HepG2 (cell line): ENCODE results near the gene SBNO1. TPM values are rescaled to one million over a fixed set of nuclear protein-coding genes. Genes with fewer than 3 reads are reported as not detected.

Experiments
- ATAC-seq: fragments of 200-7000 bp; cut with Tn5 transposase; 3 replicates; pipeline ENCODE4 v1.9.1; 2020; ENCODE audit warnings: mild to moderate bottlenecking, moderate library complexity
- BruUV-seq: library from RNA; stranded (reverse); fragments of 400-500 nt; replicated peaks from 2 replicates; lab custom pipeline; 2021; lab: Mats Ljungman, UMichigan
- CTCF ChIA-PET: fragments of 300-600 bp; formaldehyde crosslinking; extraction: SDS; loops from one replicate; lab custom pipeline; 2021; ENCODE audit warnings: low total read pairs, inconsistent platforms, low intra/inter-chr PET ratio; lab: Yijun Ruan, JAX
- POLR2A ChIA-PET: fragments of 350-600 bp; sonication (Branson Sonifier 250); formaldehyde crosslinking; loops from one replicate; lab custom pipeline; 2020; ENCODE audit warnings: antibody characterized with exemption, inconsistent platforms; lab: Yijun Ruan, JAX
- DNase-seq: peaks from one replicate; pipeline ENCODE4 v3.0.0-alpha.2; 2015; ENCODE audit warnings: low spot score
- FAIRE-seq: peaks from 3 replicates; lab custom pipeline; 2011; peaks lifted over from hg19 to GRCh38; lab: Jason Lieb, UNC
- H2AFZ ChIP-seq: one replicate; pipeline ENCODE4 v1.6.1; 2011; ENCODE audit warnings: low read length, inconsistent platforms
- H3K27ac ChIP-seq: fragments of 300-600 bp; 3 replicates; pipeline ENCODE4 v1.8.0; 2011; ENCODE audit warnings: mixed run types, mild to moderate bottlenecking, mixed read lengths, low read length, inconsistent platforms; ENCODE audit not compliant: insufficient read depth; ENCODE audit errors: extremely low read length
- H3K27me3 ChIP-seq, 2 experiments: fragments of 200-600 bp in 1 of 2; 2 replicates in 1 of 2; 3 replicates in 1 of 2; pipeline versions ENCODE4 v1.6.0 to v1.8.0; 2011; ENCODE audit warnings: low read length in 2 of 2, mild to moderate bottlenecking in 2 of 2, moderate library complexity in 2 of 2, inconsistent platforms in 1 of 2; ENCODE audit not compliant: insufficient read depth in 2 of 2, control insufficient read depth in 1 of 2
- H3K36me3 ChIP-seq, 2 experiments: fragments of 200-600 bp in 1 of 2; replicated peaks in 1 of 2; 2 replicates in 1 of 2; 3 replicates in 1 of 2; pipeline versions ENCODE4 v1.5.1 to v1.8.0; 2011; ENCODE audit warnings: low read length in 2 of 2, inconsistent platforms in 1 of 2; ENCODE audit not compliant: insufficient read depth in 2 of 2, control insufficient read depth in 1 of 2
- H3K4me1 ChIP-seq: 2 replicates; pipeline ENCODE4 v1.5.1; 2012; ENCODE audit warnings: low read length, inconsistent platforms; ENCODE audit not compliant: insufficient read depth
- H3K4me2 ChIP-seq: 2 replicates; pipeline ENCODE4 v1.6.0; 2011; ENCODE audit warnings: low read depth, low read length, inconsistent platforms
- H3K4me3 ChIP-seq, 3 experiments: fragments of 200-600 bp in 1 of 3; sonication (generic), shearing (Covaris generic) in 1 of 3; replicated peaks in 1 of 3; 2 replicates each; pipeline ENCODE4 v1.5.1; 2011 to 2016; ENCODE audit warnings: low read length in 3 of 3, inconsistent platforms in 2 of 3, low read depth in 2 of 3, mild to moderate bottlenecking in 2 of 3, control low read depth in 1 of 3, mixed read lengths in 1 of 3; ENCODE audit not compliant: insufficient read depth in 1 of 3
- H3K79me2 ChIP-seq: one replicate; pipeline ENCODE4 v1.6.1; 2011; ENCODE audit warnings: low read length, inconsistent platforms; ENCODE audit not compliant: insufficient read depth
- H3K9ac ChIP-seq: 2 replicates; pipeline ENCODE4 v1.6.0; 2011; ENCODE audit warnings: mild to moderate bottlenecking, low read depth, low read length, inconsistent platforms; ENCODE audit not compliant: insufficient read depth
- H3K9me3 ChIP-seq: 2 replicates; pipeline ENCODE4 v1.5.1; 2012; ENCODE audit warnings: mild to moderate bottlenecking, low read length
- H4K20me1 ChIP-seq: 2 replicates; pipeline ENCODE4 v1.6.0; 2011; ENCODE audit warnings: inconsistent platforms, mild to moderate bottlenecking, low read length, moderate library complexity; ENCODE audit not compliant: insufficient read depth
- ATF3 ChIP-seq: sonication (generic); formaldehyde crosslinking; IDR thresholded peaks from 2 replicates; pipeline ENCODE4 v1.4.0; 2020; ENCODE audit warnings: missing genetic modification reagents
- BATF2 ChIP-seq: sonication (generic); formaldehyde crosslinking; IDR thresholded peaks from 2 replicates; pipeline ENCODE4 v1.8.0; 2022; ENCODE audit warnings: mild to moderate bottlenecking, missing genetic modification reagents, moderate library complexity
- BHLHE40 ChIP-seq: IDR thresholded peaks from 2 replicates; pipeline ENCODE4 v1.6.1; 2011; ENCODE audit warnings: low read length, improper control_type of control experiment
- CHD4 ChIP-seq: fragments of 200-600 bp; sonication (generic); IDR thresholded peaks from 2 replicates; pipeline ENCODE4 v1.7.0; 2017; ENCODE audit warnings: mild to moderate bottlenecking, low read length, borderline replicate concordance
- DNMT1 ChIP-seq: sonication (generic); formaldehyde crosslinking; IDR thresholded peaks from 2 replicates; pipeline ENCODE4 v1.5.1; 2020; ENCODE audit warnings: mild to moderate bottlenecking, missing genetic modification reagents
- HIC2 ChIP-seq: sonication (generic); formaldehyde crosslinking; IDR thresholded peaks from 2 replicates; pipeline ENCODE4 v1.9.0; 2022; ENCODE audit warnings: low read depth, missing genetic modification reagents
- LBX2 ChIP-seq: sonication (generic); formaldehyde crosslinking; IDR thresholded peaks from 2 replicates; pipeline ENCODE4 v1.5.0; 2020; ENCODE audit warnings: missing genetic modification reagents, mild to moderate bottlenecking, borderline replicate concordance
- ZFY ChIP-seq: sonication (generic); formaldehyde crosslinking; IDR thresholded peaks from 2 replicates; pipeline ENCODE4 v1.4.0; 2020; ENCODE audit warnings: missing genetic modification reagents
- ZGPAT ChIP-seq: IDR thresholded peaks from 2 replicates; pipeline ENCODE4 v1.6.1; 2016; ENCODE audit warnings: mild to moderate bottlenecking
- ZNF30 ChIP-seq: sonication (generic); formaldehyde crosslinking; IDR thresholded peaks from 2 replicates; pipeline ENCODE4 v1.5.0; 2020; ENCODE audit warnings: mild to moderate bottlenecking, missing genetic modification reagents
- ZNF317 ChIP-seq: sonication (generic); formaldehyde crosslinking; IDR thresholded peaks from 2 replicates; pipeline ENCODE4 v1.5.0; 2020; ENCODE audit warnings: mild to moderate bottlenecking, missing genetic modification reagents
- ZNF580 ChIP-seq: IDR thresholded peaks from 2 replicates; pipeline ENCODE4 v1.6.1; 2016; ENCODE audit warnings: low read depth, borderline replicate concordance
- ZNF776 ChIP-seq: sonication (generic); formaldehyde crosslinking; IDR thresholded peaks from 2 replicates; pipeline ENCODE4 v1.4.0; 2020; ENCODE audit warnings: mild to moderate bottlenecking, missing genetic modification reagents
- WGBS: methylation state at CpG from one replicate; pipeline ENCODE4 v1.1.6; 2017; ENCODE audit warnings: low lambda C conversion rate; 5-methylcytosine and 5-hydroxymethylcytosine counted together
- in situ Hi-C: cut with HindIII; loops from 2 replicates; pipeline ENCODE4 v1.10.0; 2017; ENCODE audit warnings: low pct_unique_long_range_greater_than_20kb; ENCODE audit not compliant: extremely low pct_ligation_motif_present
- intact Hi-C: fragments of 100-400 bp; cut with micrococcal nuclease; formaldehyde crosslinking; loops from one replicate; pipeline ENCODE4 v1.10.0; 2022; ENCODE audit not compliant: unreplicated experiment
- polyA plus RNA-seq, 8 experiments: library from polyadenylated mRNA; depleted of rRNA in 3 of 8; stranded (reverse) in 7 of 8; unstranded in 1 of 8; fragments of >200 nt; fragmentation: Illumina TruSeq in 4 of 8; extraction: Trizol in 4 of 8; gene quantifications; 2 replicates each; pipeline versions ENCODE4 v1.2.1 to v1.2.3, GENCODE V29; 2011 to 2016; ENCODE audit warnings: low read depth in 4 of 8, missing spikeins in 1 of 8, mixed read lengths in 1 of 8; ENCODE audit not compliant: insufficient read depth in 1 of 8
- total RNA-seq, 5 experiments: library from RNA; depleted of rRNA; stranded (reverse); fragments of >200 nt; fragmentation: Illumina TruSeq; extraction: Trizol; gene quantifications; 2 replicates each; pipeline ENCODE4 v1.2.3, GENCODE V29; 2016; ENCODE audit warnings: low read depth in 1 of 5

Gene SBNO1
- total and polyA plus RNA-seq, 2 of the 13 experiments (the other 11 are each of a cell fraction or from before 2014, with no cell fraction given) = 10.9 to 40.2 TPM

GRCh38 chr12:123410041-123410412 lies 45.4 kb upstream of the SBNO1 start:
- Histone ChIP-seq H2AFZ (no peak overlapping the region), H3K36me3 (peaks cover 2 to 20% of the 10 kb centered on the region in 2 experiments; a peak in 4 of 5 replicates), H3K4me1 (no peaks in the 10 kb centered on the region), H3K27me3 (no peaks in the 10 kb centered on the region), H3K4me2 (no peak overlapping the region), H3K4me3 (no peak overlapping the region), H3K9me3 (no peaks in the 10 kb centered on the region), H3K27ac (no peak overlapping the region), H3K9ac (no peak overlapping the region), H3K79me2 (no peaks in the 10 kb centered on the region), H4K20me1 (no peaks in the 10 kb centered on the region)
- intact Hi-C loops = no loop called here
- no TSS peak for BruUV-seq
- in situ Hi-C loops = no loop called here
- FAIRE-seq (no peak), DNase-seq (no peak), ATAC-seq (no peak)
- ChIA-PET CTCF (no interaction called here), POLR2A (interaction anchor here (1.5 kb wide), 1 partner anchor 177 kb away, joined by 3 read pairs; the partner anchor contains the start of gene MPHOSPH9)
- 100% methylated on average over 5 of the region's 5 CpGs for WGBS
- TF ChIP-seq BATF2 (no peak), ZGPAT (no peak), ZFY (no peak), HIC2 (CRISPR knock-in tag) (no peak), ATF3 (CRISPR knock-in tag) (no peak), ZNF30 (CRISPR knock-in tag) (no peak), ZNF580 (CRISPR knock-in tag) (no peak), LBX2 (CRISPR knock-in tag) (no peak), CHD4 (no peak), DNMT1 (CRISPR knock-in tag) (no peak), ZNF317 (CRISPR knock-in tag) (no peak), BHLHE40 (no peak), ZNF776 (CRISPR knock-in tag) (no peak)
